Central memory CD4-positive, alpha-beta T cell (primary cell): ENCODE data around the gene SERINC5.

ENCODE experiments used
- DNase-seq: peaks from one replicate; pipeline ENCODE4 v3.0.0; 2022

SERINC5 gene

GRCh38 chr5:80254767-80255430 lies 949 bp downstream of the SERINC5 start:
- peak; percentile 42 for DNase-seq

GRCh38 chr5:80251636-80252035 lies 4.2 kb downstream of the SERINC5 start:
- DNase-seq: no peak

- no peak for DNase-seq
Measured at GRCh38 chr5:80250801-80251200, 5.0 kb downstream of the SERINC5 start.

DNA sequence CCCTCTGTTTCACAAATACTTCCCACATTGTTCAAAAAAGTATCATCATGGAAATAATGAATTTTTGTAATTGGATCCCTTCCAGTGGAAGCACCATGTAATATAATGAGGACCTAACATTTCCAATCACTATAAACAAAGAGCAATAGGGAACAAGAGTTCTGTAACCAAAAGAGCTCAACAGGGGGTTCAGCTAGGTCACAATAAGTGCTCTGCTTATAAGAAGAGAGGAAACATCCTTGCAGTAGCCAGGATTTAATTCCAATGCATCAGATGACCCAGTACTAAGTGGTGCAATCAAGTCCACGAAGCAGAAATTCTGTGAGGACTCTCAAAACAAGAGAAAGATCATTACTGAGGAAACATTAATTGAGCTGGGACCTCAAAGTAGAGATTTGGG lies 5.9 kb downstream of the SERINC5 start:
- DNase-seq: no peak

DNA sequence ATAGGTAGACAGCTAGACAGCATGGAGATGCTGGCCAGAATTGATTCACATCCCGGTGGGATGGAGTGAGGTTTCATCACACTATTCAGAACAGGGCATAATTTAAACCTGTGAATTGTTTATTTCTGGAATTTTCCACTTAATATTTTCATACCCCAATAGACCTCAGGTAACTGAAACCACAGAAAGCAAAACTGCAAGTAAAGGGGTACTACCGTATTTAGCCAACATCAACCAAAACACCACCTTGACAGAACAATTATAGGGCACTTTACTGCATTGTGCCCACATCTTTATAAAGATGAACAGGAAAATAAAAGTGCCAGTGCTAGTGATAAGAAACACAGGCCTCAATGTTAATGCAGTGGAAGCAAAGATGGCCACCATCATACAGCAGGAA lies 7.5 kb downstream of the SERINC5 start:
- no peak for DNase-seq

GRCh38 chr5:80246995-80247729 lies 8.7 kb downstream of the SERINC5 start:
- DNase-seq: peak; percentile 27

GRCh38 chr5:80246001-80246758 lies 9.7 kb downstream of the SERINC5 start:
- DNase-seq: peak; percentile 29

- DNase-seq: no peak
Measured at GRCh38 chr5:80243567-80243966, 12.3 kb downstream of the SERINC5 start.

GRCh38 chr5:80242849-80243248 lies 13.0 kb downstream of the SERINC5 start:
- no peak for DNase-seq

GRCh38 chr5:80240368-80240986 lies 15.4 kb downstream of the SERINC5 start:
- no peak for DNase-seq

DNA sequence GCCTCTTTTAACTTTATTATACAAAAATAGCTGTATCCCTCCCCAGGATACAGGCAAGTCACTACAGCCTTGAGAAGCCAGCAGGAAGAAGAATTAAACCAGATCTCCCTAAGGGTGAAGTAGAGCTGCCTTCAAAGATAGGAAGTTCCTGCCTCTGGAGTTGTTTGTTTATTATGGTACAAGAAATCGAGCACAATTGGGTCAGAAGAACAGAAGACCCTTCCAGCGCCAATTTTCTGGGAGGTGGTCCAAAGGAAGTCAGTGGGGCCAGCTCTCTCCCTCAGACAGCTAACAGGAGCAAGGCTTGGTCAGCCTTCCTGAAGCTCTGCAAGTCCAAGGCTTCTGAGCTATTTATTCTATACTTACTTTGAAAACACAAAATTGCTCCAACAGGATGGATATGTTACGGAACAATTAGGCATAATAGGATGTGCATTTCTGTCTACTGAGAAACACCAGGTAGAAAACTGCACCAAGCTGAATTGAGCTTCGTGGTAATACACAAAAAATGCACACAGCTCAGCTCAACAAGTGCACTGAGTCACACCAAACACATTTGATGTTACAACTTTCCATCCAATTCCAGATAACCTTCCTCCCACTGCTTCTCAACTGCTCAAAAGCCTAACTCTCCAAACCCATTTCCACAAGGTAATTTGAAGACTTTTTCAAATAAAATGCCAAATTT lies 16.0 kb downstream of the SERINC5 start:
- no peak for DNase-seq

DNA sequence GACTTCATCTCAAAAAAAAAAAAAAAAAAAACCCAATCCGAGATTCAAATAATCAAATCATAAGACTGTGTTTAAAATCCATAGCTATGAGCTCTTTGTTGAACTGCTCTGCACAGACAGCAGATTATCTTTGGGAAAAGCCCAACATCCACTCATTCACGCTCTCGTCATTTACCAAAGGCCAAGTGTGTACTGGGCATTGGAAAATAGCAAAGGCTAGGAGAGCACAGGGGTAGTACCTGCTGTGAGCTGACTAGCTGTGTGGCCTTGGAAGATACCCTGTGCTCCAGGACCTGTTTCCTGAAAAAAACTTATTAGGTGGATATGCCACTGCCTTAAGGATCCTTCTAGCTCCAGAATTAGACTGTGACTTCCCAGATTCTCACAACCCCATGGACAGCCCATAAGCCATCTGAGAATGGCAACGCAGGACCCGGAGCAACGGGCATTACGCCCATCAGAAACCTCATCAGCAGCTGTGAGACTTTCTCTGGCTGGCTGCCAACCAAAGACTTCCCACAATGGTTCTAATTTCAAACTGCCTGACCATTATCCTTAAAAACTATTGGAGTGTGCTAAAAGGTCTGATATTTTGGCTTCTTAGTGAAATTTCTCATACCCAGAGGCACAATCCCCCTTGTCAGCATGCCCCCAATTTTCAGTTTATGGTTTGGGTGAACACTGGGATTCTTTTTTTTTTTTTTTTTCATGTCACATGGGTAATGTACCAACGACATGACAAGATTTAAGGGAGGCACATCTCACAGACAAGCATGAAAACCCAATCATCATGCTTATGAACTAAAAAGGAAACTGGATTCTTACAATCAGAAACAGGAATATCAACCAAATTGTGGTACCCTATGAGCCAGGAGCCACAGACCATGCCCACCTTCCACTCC lies 16.8 kb downstream of the SERINC5 start:
- DNase-seq: no peak

- DNase-seq: peak; percentile 53
Measured at GRCh38 chr5:80238097-80238496, 17.8 kb downstream of the SERINC5 start.

DNA sequence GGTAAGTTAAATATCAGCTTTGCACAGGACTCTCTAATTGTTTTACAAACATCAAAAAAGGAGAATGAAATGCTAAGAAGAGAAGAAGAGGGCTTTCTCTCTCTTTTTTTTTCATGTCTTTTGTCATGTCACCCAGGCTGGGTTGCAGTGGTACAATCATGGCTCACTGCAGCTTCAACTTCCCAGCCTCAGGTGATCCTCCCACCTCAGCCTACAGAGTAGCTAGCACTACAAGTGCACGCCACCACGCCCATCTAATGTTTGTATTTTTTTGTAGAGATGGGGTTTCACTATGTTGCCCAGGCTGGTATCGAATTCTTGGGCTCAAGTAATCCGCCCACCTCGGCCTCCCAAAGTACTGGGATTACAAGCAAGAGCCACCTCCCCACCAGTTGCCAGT lies 18.6 kb downstream of the SERINC5 start:
- no peak for DNase-seq

- no peak for DNase-seq
Measured at GRCh38 chr5:80234116-80234948, 21.5 kb downstream of the SERINC5 start.

GRCh38 chr5:80231693-80232092 lies 24.2 kb downstream of the SERINC5 start:
- DNase-seq: no peak

DNA sequence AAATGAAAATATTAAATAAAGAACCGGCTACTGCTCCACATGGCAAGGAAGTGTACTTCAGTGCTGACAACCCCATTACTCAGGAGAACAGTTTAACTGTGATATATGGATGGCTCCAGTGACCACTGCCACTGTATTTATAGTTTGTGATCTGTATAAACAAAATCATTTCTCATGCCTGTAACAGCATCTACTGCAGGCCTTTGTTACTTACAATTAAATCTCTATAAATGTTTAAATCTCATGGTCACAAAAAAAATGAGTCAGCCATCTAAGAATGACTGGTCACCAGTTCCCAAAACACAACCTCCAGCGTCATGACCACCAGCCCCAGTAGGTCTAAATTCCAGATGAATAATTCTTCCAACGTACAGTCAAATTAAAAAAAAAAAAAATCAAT lies 24.6 kb downstream of the SERINC5 start:
- DNase-seq: no peak

GRCh38 chr5:80230269-80230992 lies 25.4 kb downstream of the SERINC5 start:
- DNase-seq: no peak

DNA sequence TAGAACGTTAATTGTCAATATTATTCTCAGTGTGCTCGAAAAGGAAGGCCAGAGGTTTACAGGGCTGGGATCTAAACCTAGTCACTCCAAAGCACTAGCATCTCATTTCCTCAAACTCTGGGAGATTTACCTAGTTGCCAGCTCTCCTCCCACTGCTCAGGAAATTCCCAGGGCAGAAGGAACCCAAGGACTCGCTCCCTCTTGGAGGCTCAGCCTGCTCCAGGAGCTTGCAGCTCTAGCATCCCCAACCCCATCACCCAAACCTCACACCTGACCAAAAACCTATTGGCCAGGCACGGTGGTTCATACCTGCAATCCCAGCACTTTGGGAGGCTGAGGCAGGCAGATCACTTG lies 26.0 kb downstream of the SERINC5 start:
- no peak for DNase-seq

GRCh38 chr5:80227979-80228596 lies 27.8 kb downstream of the SERINC5 start:
- DNase-seq: no peak
